Activated effector memory CD4-positive, alpha-beta T cell treated with Interleukin-2 at 50 U/mL for 16 hours (primary cell): ENCODE measurements around the gene IL1RAP.

Experiments used
- DNase-seq: peaks from one replicate; pipeline ENCODE4 v3.0.0-alpha.2; 2020

The IL1RAP gene

DNA sequence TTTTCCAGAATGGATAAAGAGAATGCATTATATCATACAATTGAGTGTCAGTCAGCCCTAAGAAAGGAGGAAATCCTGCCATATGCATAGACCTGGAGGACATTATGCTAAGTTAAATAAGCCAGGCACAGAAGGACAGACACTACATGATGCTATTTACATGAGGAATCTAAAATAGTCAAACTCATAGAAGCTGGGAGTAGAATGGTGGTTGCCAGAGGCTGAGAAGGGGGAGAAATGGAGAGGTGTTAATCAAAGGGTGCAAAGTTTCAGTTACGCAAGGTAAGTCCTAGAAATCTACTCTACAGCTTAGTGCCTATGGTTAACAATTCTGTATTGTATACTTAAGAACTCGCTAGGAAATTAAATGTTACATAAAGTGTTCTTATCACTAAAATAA, 66.5 kb downstream of the IL1RAP start:
- DNase-seq = no peak

DNA sequence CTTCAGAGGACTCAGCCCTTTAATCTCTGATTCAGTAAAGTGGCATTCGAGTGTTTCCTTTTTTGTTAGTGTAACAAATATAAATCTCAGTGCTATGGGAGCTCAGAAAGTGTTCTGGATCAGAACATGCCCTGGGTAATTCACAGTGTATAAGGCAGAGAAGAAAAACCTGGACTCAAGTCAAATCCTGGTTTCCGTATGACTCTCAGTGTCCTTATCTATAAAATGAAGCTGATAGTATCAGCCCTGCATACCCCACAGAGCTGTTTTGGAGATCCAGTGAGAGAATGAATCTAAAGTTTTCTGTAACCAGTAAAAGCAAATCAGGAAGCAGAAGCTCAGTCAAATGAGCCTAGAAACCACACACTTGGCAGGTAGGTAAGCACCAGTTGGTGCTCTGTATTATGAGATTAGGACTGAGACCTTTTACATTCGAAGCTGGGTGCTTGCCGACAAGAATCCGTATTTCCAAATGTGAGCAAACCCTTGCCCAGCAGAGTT, 67.2 kb downstream of the IL1RAP start:
- DNase-seq = no peak

DNA sequence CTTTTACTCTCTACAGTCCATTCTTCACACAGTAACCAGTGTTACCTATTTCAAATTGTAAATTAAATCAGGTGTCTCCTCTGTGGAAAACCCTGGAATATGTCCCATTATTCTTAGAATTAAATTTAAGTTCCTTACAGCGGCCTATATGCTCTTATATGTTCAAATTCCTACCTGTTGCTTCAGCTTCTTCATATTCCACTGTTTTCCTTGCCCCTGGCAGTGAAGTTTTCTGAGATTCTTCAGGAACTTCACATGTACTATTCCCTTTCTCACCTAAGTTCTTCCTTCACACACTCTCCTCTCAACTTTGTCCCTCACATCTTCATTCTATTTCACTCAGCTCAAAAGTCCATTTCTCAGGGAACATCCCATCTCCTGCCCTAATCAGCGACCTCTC, 68.8 kb downstream of the IL1RAP start:
- no peak for DNase-seq

DNA sequence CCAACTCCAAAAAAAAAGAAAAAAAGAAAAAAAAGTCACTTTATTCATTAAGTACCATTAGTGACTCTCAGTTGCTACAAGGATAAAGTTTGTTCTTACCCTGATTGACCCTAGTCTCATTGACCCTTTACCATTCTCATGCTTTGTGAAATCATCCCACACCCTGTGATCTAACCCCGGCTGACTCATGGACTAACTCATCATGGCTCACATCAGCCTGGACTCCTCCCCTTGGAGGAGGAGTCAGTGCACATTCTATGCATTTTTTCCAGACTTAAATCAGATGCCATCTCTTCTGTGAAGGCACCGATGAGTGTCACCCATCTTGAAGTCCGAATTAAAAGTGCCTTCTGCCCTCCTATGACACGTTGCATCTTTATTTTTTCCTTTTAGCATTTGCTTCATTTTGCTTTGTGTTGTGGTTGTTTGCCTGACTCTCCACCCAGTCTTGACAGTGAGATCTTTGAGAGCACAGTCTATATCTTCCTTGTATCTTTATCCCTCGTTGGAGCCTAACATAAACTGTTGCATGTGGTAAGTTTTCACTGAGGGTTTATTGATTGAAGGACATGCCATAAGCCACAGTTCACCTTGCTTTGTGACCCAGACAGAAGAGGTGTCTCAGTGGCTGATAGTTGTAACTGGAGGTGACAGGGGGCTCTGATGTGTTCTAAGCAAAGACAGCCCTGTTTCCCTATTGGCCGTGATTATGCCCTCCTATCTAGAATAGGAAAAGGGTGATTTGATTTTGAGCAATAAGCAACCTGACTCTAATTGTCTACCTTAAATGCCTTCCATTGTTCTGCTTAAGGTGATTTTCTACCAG, 72.1 kb downstream of the IL1RAP start:
- DNase-seq = no peak

DNA sequence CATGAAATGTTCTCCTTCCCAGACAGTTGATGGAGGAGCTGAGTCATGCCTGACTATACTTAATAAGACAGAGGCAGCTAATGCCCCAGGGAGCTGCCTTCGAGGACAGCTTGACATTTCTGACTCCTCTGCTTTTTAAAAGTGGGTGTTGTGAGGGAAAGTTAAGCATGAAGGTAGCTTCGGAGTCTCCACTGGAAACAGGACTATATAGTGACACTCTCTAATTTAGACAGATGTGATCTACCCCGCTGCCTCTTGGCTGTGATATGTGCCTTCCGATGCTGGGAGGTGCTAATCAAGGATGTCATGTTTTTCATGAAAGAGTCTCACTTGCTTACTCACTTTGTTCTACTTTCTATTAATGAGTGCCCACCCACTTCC, 72.7 kb downstream of the IL1RAP start:
- no peak for DNase-seq

DNA sequence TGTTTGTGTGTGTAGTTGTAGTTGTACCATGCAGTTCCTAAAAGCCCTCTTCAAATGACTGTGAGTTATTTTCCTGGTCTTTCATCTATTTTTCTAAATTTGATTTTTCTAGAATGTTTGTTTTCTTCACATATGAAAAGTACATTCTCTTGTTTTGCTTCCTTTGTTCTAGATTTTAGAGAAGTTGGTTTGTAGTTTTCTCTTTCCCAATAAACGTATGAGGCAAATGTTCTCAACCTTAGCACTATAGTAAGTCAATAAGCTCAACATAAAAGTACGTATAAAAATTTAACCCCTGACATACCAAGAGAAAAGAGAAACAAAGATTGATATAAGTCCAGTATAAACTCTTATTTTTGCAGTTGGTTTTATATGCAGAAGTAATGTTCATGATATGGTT, 74.7 kb downstream of the IL1RAP start:
- no peak for DNase-seq

DNA sequence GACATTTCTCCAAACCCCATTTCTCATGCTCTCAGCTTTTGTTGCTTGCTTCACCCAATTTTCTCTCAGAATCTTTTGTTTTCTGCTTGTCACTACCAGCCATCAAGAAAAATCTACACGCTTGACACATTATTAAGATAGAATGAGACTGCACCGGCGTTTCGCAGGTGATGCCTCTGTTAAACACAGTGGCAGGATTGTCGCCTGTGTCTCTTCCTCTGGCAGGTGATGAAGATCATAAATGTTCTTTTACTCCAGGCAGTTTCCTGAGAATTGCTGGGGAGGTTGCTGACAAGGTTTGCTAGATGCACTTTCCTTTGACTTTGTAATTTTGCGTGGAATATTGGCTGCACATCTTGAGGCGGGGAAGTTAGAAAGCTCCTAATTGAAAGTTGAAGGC, 75.4 kb downstream of the IL1RAP start:
- no peak for DNase-seq

DNA sequence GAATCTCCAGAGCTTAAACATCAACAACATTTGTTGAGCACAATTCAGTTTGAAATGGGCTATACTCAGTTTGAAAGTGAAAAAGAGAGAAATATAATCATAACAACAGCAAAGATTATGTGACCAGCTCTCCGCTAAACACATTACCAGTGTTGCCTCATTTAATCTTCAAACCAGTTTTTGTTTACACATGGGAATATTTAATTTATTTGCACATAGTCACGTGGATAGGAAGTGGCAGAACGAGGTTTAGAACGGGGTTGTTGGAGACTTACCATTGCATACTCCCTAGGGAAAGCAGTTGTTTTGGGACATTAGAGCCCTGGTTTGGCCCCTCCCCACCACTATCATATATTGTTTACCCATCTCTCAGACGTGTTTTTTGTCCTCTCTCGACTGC, 77.2 kb downstream of the IL1RAP start:
- DNase-seq = no peak

DNA sequence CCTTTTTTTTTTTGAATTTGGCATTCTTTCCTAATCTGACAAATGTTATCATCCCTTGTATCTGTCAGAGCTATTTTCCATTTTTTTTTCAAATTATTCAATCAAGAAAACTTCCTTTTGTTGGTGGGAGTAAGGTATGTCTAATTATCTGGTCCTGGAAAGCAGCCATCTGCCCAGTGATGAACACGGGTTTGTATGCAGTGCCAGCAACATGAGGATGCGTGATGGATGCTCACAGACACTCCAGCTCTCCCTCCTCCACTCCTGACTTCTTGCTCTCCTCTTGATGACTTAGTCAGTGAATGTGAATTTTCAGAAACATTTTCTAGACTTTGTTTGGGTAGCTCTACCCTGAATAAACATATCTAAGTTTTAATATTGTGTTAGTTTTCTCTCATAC, 79.2 kb downstream of the IL1RAP start:
- DNase-seq = no peak

DNA sequence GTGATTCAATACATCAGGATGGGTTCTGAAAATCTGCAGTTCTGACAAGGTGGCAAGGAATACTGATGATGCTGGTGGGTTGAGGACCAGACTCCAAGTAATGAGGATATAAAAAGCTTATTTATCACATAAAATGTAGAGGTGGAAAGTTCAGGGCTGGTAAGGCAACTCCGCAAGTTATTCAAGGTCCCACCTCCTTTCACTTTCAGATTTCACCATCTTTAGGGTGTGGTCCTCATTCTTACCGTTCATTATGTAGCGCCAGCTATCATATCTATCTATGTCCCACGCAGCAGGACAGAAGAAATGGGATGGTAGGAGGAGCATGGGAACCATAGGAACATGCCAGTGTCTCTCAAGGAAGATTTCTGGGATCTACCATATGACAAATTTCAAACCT, 80.3 kb downstream of the IL1RAP start:
- DNase-seq = no peak

DNA sequence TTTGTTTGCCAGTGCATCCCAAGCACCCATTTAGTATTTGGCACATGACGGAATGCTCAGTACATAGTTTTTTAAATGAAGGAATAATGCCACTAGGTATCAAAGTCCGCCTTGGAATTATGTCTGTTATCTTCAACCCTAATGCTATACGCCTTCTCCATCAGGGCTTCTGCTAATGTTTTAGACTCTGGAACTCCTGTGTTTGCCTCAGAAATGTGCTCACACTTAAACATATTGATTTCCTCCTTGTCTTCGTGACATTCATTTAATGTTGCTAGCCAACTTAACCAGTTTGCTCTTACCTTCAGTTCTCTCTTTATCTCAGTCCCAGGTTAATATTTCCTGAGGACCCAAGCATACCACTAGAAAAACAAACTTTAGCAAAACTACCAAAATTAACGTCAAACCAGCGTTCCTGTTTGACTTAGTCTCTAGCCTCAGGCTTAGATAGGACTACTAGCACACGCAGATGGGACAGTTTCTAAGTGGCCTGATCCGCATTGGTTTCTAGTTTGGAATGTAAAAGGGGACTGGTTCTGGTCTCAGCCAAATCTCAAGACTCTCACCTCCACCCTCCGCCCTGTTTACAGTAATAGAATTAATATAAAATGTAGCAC, 81.4 kb downstream of the IL1RAP start:
- no peak for DNase-seq

DNA sequence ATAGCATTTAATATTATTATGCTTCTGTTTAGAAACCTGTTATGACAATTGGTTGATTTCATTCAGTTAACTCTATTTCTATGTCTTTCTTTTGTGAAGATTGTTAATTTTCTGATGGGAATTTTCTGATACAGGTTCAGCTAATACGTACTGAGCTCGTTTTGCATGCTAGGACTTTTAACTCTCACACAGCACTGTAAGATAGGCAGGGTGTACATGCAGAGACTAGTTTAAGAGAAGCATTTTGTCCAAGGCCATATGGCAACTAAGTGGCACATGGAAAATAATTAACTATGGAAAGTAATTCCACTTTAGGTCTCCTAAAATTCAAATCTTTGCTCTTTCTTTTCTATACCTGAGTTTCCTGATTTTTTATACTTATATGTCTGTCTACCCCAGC, 81.9 kb downstream of the IL1RAP start:
- DNase-seq = no peak

DNA sequence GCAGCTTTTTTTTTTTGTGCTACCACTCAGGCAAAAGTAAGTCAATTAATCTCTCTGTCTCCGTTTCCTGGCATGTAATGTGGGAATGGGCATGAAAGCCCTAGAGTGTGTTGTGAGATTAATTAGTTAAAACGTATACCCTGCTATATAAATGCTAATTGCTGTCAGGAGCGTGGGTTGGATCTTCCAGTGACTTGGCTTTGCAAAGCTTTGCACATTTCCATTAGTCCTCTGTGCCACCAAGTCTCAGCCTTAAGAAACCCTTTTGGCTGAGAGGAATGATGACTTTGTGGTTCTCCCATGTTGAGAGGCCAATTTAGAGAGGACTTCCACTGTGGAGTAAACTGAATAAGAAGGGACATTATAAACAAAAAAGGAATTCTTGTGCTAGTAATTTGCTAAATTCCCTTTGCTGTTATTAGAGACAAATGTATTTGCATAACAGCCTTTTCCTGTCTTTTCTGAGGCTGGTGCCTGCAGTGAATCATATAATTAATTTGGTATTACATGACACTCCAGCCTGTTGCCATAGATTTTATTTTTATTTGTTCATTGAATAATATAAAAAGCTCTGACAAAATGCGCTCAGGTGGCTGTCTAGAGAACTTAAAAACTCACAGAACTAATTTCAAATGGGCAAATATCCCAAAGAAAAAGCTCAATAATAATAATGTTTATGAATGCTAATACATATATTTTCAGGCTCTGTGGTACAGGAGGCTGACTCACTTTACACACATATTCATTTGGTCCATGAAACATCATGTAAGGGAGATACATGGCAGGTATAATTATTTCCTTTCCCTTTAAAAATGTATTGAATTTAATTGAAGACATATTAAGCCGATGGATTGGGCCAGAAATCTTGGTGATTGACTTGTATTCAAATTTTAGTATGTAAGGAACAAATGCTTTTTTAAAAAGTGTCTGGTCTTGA, 82.7 kb downstream of the IL1RAP start:
- no peak for DNase-seq

DNA sequence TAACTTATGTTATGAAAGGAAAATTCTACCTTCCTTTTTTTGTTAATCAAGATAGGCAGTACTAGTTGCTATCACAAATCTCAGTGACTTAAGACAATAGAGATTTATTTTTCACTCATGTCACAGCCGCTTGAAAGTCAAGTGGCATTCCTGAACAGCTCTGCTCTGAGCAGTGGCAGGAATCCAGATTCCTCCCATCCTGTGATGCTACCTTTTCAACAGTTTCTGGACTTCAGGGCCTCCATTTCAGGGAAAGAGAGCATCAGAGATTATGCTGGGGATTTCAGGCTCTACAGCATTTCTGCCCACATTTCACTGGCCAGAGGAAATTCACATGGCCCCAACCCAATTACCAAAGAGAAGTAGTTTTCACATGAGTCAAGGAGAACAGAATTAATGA, 83.4 kb downstream of the IL1RAP start:
- no peak for DNase-seq

DNA sequence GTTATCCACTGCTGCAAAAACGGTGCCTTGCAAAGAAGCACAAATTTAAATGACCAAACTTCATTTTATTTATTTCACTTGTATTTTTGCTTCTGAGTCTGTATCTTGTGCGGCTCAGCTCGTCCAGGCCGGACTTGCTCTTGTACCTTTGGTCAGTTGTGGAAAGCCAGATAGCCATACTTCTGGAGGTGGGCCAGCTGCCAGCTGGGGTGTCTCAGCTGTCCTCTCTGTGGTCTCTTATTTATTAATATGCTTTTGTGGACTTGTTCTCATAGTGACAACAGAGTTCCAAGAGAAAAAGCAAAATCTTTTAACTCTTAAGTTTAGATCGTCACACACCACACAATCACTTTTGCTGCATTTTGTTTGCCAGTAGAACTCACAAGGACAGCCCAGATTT, 87.7 kb downstream of the IL1RAP start:
- no peak for DNase-seq

DNA sequence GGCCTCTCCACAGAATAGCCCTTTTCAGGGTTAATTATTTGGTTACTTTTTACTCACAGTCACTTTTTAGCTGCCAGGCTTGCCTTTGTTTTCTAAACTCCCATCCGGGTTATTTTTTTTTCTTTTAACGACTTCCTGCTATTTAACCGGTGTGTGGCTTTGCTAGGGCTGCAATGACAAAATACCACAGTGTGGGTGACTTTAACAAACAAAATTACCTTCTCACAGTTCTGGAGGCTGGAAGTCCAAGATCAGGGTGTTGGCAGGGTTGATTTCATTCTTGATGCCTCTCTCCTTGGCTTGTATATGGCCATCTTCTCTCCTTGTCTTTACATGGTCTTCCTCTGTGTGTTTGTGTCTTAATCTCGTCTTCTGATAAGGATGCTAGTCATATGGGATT, 91.5 kb downstream of the IL1RAP start:
- no peak for DNase-seq

DNA sequence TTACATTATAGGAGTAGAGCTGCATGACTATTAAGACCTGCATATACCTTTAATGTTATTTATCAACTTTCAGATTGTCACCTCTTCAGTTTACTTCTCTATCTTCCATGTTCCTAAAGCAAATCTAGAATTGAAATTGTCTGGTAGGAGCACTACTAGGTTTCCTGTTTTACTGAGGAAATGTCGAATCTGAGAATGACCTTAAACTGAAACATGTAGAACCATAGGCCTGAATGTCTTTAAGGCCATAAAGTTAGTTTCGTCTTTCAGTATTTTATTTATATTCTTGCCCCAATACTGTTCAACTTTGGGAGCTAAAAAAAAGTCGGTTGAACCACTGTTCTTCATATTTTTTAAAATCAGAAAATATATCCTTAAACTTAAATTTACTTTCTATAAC, 92.7 kb downstream of the IL1RAP start:
- no peak for DNase-seq

DNA sequence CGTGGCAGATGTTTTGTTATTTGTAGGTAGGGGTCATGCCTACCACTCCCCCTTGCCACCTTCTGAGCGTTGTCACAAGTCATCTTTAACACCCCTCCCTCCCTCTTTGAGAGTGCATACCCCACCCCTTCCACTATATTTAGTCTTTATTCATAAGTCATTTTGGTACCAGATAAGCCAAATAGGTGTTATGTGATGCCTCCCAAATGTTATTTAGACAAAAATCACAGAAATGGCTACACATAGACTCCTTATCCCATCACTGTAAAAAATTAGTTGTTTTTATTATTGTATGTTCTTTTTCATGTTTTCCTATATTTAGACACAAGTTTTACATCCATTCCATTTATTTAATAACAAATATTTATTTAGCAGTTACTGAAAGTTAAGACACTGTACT, 93.1 kb downstream of the IL1RAP start:
- no peak for DNase-seq

DNA sequence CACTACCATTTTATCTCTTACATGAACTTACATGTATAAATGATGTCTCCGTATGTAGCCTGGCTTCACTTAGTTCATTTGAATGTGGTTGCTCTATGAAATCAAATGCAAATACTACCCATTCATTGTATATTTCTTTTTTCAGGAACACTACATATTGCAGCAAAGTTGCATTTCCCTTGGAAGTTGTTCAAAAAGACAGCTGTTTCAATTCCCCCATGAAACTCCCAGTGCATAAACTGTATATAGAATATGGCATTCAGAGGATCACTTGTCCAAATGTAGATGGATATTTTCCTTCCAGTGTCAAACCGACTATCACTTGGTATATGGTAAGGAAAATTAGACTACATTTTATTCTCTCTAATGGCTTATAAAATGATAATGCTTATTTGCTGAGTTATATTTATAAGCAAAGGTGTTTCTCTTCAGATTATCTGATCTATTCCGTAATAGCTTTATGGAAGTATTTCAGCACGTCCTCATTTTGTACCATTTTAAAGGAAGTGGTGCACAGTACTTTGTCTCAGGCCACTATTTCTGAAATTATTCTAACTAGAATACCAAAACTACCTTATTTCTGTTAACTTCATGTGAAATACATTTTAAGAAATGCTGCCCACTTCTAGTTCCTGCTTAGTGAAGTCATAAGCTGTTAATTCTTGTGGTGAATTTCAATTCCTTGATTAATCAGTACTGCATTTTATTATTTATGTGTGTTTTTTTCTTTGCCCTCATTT, 95.1 kb downstream of the IL1RAP start:
- no peak for DNase-seq

DNA sequence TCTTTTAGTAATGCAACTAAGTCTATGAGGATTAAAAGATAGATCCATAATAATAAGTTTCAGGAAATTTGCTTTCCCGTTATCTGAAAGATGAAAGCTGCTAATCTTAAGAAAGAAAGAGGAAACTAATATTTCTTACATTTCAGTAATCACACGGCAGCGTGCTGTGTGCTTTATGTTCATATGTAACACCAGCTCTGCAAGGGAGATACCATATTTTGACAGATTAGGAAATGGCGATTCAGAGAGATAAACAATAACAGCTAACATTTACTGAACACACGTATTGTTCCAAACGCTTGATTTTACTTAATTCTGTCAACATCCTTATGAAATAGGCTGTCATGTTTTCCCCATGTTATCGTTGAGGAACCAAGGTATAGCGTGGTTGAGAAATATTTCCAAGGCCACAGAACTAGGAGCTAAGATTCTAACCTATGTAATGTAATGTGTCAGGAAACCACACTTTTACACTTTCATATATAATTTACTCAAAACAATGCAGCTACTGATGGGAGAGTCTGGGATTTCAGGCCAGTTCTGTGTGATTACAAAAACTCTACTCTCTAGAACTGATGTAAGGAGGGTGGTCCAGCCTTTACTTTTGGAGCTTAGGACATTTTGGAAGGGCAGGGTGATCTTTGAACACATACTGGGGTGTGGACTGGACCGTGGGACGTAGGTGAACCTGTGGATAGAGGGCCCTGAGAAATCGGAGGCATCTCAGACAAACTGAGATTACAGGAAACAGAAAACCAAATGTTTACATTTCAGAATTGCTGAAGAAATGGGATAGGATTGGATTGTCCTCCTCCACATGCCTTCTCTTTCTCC, 100.6 kb downstream of the IL1RAP start:
- no peak for DNase-seq

DNA sequence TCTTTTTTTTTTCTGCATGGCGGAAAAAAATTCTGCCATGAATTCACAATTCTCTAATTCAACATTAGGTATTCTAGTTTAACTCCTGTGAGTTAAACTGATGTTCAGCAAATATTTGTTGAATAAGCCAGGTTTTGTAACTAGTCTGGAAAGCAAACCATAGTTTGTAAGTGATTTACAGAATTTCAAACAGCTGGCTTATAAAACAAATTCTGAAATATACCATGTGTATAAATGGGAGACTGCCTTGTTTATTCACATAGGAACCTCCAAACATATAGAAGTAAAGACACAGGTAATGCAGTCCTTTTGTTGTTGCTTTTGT, 101.1 kb downstream of the IL1RAP start:
- DNase-seq = no peak

DNA sequence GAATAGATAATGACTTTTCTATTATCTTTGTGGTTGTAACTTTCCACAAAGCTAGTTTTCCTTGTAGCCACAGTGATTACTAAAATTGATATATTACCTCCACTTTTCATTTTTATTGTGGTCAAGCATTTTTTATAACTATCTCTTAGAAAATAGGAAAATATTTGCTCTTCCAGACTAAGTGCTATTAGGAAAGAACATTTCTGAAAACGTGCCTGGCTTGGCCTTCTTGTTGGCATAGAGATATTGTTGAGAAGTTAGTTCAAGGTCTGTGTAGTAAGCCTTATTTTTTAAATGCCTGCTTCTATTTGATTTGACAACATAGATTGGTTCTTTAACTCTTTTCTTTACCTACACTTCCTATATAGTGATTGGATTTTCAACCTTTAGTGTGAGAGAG, 101.7 kb downstream of the IL1RAP start:
- no peak for DNase-seq
